Activated T-cell treated with anti-CD3 and anti-CD28 coated beads, Interleukin-2, amount 50 U/mL, for 48 hours (primary cell): ENCODE results near the gene SLC15A3.
A peak's percentile ranks its signal among the peaks of the same experiment; 100 is the strongest.
"Not testable (repeated sequence)": the region's sequence is repeated elsewhere in the genome, so short reads cannot be mapped to it uniquely, and the experiment has no call there.

Source experiments
- DNase-seq, 2 experiments: peaks; one replicate each; pipeline ENCODE4 v3.0.0-alpha.2; 2020

The SLC15A3 gene

DNA sequence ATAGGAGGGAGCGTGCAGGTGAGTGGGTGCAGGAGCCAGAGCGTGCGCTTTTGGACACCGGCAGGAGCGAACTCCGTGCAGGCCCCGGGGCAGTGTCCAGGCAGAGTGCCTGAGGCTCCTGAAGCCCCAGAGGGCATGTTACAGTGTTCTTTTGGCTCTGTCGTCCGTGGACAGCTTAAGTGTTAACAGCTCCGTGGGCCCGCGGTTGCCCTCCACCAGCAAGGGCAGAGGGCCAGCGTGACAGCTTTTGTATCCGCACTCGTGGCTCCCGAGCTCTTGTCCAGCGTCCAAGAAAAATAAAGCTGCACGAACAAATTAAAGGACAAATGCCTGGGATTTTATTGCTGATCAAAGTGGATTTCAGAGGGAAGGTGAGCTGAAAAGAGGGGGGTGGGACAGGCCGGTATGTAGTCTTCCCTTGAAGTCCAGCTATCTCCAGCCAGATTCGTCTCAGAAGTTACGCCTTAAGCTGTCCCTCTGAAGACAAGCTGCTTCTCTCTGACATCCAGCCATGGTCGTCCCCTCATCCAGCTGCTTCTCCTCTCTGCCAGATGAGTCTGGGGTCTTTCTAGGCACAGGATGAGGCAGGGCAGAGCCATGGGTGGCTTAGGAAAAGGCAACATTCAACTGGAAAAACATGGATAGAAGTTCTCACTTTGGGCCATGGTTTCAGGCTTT lies 39.0 kb downstream of the SLC15A3 start:
- no peak for DNase-seq

DNA sequence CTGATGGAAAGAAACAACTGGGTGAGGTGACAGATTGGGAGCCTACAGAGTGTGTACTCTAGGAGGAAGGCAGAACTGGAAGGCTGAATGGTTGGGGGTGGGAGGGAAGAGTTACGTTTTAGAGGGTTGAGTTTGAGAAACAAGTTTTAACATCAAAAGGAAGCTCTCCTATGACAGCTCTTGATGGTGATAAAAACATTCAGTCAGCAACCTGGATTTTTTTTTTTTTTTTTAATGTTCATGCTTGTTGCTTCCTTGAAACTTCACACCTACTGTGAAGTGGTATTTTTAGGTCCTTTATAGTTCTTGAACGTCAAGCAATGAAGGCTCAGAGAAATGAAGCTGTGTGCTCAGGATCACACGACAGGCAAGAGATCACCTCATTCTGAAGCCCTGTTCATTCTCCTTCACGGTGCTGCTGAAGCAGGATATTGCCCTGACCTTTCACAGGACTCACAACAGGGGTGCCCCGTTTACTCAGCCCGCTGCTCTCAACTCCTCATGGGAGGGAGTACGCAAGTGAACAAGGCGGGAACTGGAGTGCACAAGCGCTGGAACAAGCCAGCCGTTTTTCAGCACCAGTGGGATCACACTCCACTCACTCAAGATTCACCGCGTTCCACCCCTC lies 39.6 kb downstream of the SLC15A3 start:
- peak; percentile 32 to 49 for DNase-seq

DNA sequence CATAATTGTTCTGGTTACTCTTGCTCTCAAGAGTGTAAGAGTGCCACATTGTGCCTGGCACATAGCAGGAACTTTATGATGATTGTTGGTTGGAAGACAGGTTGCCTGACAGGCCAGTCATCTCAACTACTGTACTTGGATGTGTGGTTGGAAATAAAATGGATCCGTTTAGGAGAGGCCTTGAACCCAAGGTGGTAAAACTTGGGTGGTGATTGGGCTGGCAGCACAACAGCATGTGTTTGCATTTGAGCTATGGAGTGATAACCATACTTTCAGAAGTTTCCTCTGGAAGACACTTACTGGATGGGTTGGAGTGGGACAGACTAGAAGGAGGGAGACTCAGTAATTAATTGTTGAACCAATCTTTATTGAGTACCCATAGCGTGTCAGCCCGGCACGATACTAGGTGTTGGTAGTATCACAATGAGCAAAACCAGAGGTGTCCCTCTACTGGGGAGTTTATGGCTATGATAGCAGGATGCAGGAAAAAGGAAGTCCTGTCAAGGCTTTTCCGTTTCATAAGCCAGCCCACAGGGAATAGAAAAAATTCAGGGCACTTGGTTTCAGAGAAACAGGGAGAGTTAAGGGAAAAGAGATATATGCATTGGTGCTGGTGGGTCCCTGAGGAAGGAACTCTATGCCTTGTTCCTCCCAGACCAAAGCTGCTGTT lies 41.1 kb downstream of the SLC15A3 start:
- no peak for DNase-seq

DNA sequence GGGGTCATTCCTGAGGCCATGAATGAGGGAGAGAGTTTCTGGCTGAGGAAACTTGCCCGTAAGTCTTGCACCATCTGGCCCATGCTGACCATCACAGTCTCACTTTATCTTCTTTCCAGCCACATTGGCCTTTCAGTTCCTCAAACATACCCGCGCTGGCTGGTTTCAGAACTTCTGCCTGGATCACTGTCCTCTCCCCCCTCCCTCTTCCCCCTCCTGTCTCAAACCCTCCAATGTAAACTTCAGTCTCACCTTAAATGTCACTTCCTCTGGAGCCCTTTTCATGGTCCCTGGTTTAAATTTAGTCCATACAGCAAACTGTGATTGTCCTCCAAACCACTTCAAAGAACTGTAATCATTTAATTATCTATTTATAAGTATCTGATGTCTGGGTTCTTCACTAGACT lies 41.7 kb downstream of the SLC15A3 start:
- no peak for DNase-seq

DNA sequence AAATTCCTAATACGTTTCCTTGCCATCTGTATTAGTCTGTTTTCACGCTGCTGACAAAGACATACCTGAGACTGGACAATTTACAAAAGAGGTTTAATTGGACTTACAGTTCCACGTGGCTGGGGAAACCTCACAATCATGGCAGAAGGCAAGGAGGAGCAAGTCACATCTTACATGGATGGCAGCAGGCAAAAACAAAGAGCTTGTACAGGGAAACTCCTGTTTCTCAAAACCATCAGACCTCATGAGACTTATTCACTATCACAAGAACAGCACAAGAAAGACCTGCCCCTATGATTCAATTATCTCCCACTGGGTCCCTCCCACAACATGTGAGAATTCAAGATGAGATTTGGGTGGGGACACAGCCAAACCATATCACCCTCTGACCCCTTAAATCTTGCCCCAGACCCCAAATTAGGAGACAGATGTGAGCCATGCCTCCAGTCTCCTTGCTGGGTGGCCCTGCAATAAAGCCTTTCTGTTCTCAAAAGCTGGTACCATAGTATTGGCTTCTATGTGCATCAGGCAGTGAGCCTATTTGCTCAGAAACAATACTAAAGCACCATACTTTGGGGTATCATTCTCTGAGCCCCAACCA lies 42.2 kb downstream of the SLC15A3 start:
- DNase-seq = not testable (repeated sequence)

DNA sequence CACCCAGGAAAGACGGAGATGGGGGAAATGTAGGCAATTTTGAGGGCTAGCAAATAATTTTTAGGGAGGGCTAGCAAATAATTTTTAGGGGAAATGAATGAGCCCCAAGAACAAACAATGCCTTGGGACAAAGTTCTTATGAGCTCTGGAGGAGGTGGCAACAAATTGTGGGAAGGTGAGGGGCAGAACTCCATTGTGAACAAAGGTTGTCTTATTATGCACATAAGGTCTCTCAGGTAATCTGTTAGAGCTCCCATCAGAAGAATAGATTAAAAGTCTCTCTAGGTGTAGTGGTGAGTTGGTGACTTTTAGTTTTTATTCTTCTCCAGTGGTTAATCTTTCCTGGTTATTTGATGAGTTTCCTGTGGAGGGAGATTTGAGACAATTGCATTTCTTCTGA lies 43.2 kb downstream of the SLC15A3 start:
- no peak for DNase-seq

DNA sequence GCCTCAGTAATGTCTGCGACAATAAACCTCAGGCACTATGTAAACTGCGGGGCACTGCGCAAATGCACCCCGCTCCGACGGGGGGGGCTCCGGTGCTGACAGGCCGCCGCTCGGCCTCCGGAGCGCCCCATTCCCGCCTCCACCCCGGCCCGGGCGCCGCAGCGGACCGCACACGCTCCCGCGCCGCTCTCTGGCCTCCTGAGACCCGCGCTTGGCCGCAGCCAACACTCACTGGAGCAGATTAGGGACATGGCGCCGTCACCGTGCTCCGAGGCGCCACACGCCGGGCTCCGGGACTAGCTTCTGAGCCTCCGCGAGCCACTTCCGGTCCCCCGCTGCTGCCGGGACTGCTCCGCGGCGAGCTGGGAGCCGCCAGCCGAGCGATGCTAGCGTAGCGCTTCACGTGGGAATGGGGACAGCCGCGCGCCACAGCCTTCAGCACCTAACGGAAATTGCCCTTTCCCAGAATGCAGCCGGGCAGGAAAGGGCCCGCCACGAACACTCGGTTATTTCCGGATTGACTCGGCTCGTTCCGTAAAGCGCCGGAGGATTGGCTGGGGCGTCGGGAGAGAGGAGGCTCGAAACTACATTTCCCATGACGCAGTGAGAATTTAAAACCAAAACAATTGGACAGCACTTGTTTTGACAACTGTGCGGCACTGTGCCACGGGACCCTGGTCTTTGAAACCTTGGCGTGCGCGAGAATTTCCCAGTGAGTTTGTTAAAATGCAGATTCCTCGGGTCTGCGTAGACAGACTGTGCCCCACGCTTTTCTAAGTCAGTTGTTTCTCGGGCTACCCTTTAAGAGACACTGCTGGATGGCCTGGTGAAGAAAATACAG lies 45.6 kb downstream of the SLC15A3 start, which contains the start of gene PRPF19:
Gene PRPF19 (minus strand): TSS at position 454 of the 841 bp plus-strand sequence. CDS start 203 bp downstream, at position 251.
- DNase-seq = peak; percentile 100

DNA sequence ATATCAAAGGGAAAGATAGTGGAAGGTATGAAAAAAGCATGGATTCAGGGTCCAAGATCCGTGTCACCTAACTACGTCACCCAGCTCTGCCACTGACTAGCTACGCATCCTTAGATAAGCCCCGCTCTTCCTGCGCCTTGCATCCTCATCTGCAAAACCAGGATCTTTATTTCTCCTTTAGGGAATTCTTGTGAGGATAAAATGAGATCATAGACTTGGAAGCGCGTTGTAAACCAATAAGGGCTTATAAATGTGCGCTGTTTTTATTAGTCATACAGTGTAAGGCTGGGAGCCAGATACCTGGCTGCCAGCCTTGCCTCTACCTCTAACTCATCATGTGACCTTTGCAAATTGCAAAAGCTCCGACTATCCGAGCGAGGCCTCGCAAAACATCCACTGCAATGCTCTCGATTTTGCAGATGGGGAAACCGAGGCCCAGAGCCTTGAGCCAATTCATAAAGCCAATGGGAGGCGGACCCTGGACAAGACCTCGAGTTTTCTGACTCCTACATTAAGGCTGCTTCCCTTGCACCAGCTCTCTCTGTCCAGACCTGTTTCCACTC lies 46.3 kb downstream of the SLC15A3 start:
- DNase-seq = peak in 1 of 2 experiments; percentile 34

DNA sequence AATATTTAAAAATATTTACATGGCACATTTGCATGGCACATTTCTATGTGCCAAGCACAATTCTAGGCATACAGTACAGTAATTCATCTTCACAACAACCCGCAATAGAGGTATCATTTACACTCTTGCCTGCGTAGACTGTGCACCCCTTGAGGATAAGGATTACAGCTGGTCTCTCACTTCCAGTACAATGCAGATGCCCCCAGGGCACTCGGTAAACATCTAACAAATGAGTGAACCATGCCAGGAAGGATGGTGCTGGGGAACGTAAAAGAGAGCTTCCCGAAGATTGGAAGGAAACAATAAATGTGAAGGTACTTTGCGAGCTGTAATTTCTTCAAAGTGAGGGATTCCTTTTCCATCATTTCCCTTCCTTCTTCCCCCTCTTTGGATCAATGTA lies 46.9 kb downstream of the SLC15A3 start:
- no peak for DNase-seq

DNA sequence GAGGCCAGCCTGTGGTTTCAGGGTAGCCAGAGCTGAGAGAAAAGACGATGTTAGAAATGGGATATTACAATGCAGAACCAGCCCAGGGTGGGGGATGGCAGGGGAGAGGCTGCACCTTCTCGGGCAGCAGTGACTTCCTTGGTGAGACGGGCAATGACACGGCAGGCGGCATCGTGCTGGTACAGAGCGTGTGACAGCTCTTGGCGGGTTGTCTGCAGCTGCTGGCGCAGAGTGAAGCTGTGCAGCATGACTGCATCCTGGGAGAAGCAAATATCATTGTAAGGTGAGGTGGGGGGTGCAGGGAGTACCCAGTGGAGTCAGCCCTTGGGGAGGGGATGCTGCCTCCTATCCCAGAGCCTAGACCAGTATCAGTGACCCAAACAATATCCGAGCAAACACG lies 49.4 kb downstream of the SLC15A3 start:
- DNase-seq = peak in 1 of 2 experiments; percentile 9

DNA sequence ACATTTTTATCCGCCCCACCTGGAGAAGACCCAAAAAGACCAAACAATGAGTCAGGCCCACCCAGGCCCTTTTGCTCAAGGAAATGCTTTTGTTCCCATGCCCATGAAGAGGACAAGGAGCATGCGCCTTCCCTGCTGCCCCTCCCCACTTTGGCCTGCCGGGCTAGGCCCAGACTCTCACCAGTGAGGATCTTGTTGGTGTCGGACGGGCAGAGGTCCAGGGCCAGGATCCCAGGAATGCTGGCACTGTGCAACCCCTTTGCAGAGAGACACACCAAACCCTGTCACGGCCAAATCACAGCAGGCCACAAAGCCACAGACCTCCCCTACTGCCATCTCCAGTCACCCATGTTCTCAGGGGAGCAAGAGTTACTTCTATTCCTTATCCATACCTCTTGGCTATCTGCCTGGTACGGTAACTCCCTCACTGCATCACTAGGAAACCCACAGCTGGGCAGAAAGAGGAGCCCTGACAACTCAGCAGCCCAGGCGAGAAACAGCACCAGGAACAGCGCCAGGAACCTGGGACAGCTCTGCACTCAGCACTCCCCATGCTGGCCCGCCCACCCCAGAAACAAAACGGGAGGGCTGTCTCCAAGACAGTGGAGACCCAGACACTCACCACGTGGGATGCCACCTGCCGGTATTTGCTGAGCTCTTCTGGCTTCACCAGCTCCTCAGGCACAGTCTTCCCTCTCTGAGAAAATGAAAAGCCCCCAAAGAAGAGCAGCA lies 51.1 kb downstream of the SLC15A3 start:
- DNase-seq = peak in 1 of 2 experiments; percentile 14

DNA sequence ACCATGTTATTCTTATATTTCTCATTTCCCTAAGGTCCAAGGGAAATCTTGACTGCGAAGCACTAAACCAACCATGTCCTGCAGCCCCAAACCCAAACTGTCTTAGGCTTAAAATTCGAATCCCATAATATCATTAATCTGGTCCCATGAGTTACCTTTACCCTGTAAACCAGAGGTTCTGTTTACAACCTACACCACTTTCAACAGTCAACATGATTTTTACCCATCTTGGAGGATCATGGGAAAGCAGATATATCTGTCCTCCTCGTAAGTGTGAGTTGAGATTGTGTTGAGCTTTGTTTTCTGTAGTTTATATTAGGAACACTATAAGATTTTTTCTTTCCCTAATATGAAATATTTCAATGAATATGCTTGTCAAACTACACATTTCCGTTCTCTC lies 52.0 kb downstream of the SLC15A3 start:
- no peak for DNase-seq

DNA sequence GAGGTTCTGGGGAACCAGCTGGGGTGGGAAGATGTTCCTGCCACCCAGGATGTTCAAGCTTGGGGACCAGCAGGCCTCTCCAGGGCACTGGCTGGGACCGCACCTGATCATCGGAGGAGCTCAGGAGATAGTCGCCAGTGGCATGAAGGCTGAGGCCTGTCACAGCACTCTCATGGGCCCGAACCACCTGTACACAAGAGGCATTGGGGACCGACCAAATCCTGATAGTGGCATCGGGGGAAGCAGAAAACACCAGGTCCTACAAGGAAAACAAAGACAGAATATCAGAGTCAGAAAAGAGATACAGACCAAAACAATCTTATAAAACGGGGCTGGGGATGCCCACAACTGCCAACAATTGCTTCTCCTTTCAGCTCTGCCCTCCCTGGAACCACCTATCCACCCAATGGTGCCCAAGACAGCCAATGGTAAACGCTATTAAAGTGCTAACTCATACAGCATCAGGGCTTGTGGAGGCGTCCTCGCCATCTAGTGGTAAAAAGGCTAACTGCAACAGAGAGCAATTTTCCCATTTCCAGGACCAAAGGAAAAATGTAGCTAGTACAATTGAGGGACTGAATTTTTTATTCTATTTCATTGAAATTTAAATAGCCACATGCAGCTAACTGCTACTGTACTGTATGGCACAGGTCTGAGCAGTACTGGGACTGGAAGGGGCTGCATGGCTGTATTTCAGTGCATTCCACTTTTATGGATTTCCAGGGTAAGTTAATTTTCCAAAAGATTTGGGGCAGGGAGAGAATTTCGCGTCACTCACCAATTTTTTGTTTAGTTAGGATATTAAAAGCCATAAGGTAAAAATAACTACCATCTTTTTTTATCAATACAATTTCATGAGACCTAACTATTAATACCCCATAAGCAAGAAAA lies 52.7 kb downstream of the SLC15A3 start:
- DNase-seq = peak in 1 of 2 experiments; percentile 36

DNA sequence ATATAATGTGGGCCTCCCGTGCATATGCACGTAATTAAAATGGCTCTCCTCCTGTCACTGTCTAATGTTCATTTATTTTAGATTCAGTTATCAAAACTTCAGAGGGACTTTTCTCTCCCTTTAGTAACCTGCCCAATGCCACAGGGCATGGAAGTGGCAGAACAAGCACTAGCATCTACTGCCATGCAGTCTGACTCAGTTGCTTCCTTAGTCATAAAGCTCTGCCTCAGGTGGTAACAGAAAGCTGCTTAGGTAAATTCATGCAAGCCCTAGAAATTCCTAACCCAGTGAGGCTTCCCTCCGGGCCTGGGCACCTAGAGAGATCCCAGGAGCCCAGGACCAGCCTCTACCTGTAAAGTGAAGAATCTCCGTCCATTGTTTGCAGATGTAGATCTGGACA lies 54.5 kb downstream of the SLC15A3 start:
- DNase-seq = no peak

DNA sequence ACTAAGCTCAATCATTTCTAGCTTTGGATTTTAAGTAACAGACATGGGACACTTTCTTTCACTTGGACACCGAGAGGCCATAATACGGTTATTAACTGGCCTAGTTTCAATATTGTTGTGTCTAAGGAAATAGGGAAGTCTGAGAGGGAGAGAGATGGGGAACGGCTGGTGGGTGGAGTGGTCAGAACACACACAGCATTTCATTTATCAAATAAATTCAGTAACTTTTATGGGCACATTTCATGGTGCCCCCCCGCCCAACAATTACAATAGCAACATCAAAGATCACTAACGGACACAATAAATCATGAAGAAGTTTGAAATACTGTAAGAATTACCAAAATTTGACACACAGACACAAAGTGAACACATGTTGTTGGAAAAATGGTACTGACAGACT lies 56.3 kb downstream of the SLC15A3 start:
- no peak for DNase-seq

DNA sequence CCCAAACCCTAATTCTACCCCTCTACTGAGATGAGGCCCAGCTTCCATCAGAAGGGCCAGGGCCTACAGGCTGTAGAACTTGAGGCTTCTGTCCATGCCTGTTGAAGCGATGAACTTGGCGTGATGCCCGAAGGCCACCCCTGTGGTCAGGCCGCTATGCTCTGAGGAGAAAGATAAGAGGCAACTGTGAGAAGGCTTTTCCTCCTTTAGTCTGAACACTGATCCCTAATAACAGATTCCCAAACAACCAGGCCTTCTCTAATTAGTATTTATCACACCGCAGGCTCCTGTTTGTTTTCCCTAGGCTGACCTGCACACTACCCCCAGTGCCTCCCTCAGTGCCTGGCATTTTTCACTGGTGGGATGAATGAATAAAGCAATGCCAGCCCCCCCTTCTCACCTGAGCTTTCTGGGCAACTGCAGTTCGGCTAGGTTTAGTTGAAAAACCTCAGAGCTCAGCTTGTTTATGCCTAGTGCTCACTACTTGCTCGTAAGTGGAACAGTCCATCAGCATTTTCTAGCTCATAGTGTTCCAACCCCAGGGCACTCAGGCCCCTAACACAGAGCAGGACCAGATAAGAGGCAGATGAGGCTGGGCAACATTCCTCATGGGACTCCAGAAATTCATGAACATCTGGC lies 60.8 kb downstream of the SLC15A3 start:
- peak; percentile 7 to 14 for DNase-seq

DNA sequence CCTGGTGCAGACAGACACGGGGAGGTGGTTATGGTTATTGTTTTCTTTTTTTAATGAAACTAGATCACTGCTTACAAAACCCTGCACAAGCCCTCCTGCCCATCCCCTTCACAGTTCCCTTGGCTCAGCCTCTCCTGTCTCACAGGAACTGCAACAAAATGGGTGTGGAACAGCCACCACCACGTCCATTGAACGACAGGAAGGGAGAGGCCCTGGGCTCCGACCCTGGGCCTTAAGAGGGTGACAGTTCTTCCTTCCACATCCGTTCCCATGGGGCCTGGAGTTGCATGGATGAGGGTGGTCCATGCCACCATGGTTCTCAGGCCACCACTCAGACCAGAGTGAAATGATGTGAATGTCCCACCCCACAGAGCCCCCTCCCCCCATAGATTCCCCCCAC lies 61.3 kb downstream of the SLC15A3 start:
- DNase-seq = peak; percentile 3 to 11

DNA sequence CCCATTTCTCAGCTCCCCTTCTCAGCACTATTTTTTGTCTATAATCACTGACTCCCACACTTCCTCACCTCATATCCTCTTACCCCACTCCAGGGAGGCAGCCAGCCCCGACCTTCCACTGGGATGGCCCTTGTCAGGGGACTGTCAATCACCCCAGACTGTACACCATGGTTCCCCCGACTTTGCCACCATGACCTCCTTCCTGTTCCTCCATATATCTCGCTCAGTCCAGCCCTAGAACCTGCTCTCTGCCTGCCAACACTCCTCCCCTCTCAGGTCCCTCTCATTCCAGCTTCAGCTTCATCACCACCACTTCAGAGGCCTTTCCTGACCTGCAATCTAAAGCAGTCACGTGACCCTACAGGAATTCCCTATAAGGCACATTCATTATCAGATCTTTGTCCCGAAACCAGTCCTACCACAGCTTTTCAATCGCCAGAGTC lies 62.1 kb downstream of the SLC15A3 start:
- DNase-seq = peak in 1 of 2 experiments; percentile 18

DNA sequence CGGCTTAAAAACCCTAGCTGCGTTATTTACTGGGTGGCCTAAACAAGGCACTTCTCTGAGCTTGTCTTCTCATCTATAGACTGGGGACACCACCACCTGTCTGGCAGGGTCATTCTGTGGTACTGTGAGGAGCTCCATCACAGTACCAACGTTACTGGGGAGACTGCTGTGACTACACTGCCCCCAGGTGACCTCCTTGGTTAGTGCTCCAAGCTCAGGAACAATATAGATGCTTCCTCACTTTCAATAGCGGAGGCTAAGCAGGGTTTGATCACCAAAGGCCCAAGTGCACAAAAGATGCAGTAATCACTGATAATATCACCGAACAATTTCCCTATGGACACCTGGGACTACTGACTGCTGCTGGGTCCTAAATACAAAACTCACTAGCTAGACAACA lies 64.4 kb downstream of the SLC15A3 start:
- peak; percentile 31 to 55 for DNase-seq
